HEK293T (cell line): ENCODE results near the gene SLC10A7.

ENCODE experiments used
- BHLHE40 ChIP-seq: fragments of 450-650 bp; IDR thresholded peaks from 2 replicates; pipeline ENCODE4 v1.6.1; 2016; ENCODE audit warnings: mild to moderate bottlenecking, moderate library complexity, borderline replicate concordance
- CTBP1 ChIP-seq: fragments of 450-650 bp; IDR thresholded peaks from 2 replicates; pipeline ENCODE4 v1.6.1; 2016; ENCODE audit warnings: borderline replicate concordance
- FOXA1 ChIP-seq: fragments of 450-650 bp; IDR thresholded peaks from 2 replicates; pipeline ENCODE4 v1.6.1; 2016; ENCODE audit warnings: mild to moderate bottlenecking
- FOXK2 ChIP-seq: fragments of 450-650 bp; IDR thresholded peaks from 2 replicates; pipeline ENCODE4 v1.6.1; 2016; ENCODE audit warnings: mild to moderate bottlenecking
- FOXM1 ChIP-seq: fragments of 450-650 bp; IDR thresholded peaks from 2 replicates; pipeline ENCODE4 v1.6.1; 2017; ENCODE audit warnings: mild to moderate bottlenecking, borderline replicate concordance
- HDGF ChIP-seq: fragments of 450-650 bp; IDR thresholded peaks from 2 replicates; pipeline ENCODE4 v1.6.1; 2017; ENCODE audit warnings: antibody characterized with exemption, borderline replicate concordance
- NFRKB ChIP-seq: fragments of 450-650 bp; IDR thresholded peaks from 2 replicates; pipeline ENCODE4 v1.6.1; 2016; ENCODE audit warnings: mild to moderate bottlenecking, moderate library complexity
- SP1 ChIP-seq: fragments of 450-650 bp; IDR thresholded peaks from 2 replicates; pipeline ENCODE4 v1.6.1; 2017
- SUZ12 ChIP-seq: fragments of 450-650 bp; IDR thresholded peaks from 2 replicates; pipeline ENCODE4 v1.6.1; 2016; ENCODE audit warnings: mild to moderate bottlenecking
- TARDBP ChIP-seq: fragments of 450-650 bp; IDR thresholded peaks from 2 replicates; pipeline ENCODE4 v1.6.1; 2016
- TF ChIP-seq, protein P1 (sequence below): fragments of 450-650 bp; IDR thresholded peaks from 2 replicates; pipeline ENCODE4 v1.6.1; 2016

DNA sequence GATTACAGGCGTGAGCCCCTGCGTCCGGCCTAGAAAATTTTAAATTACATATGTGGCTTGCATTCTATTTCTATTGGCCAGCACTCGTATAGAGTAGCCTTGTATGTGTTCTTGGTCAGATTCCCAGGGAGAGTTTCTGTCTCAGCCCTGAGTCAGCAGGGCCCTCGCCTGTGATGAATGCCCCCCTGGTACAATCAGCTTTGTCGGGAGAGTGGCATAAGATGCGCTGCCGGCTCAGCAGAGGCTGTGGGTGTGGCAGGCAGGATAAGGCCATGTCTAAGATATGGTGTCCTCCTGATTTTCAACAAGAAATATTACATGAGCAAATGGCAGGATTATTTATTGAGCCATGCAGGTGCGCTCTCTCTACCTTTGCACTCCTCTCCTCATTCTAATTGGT, 309.0 kb downstream of the SLC10A7 start:
- TF ChIP-seq CTBP1 (no peak), HDGF (no peak), TARDBP (no peak), SUZ12 (no peak), FOXA1 (no peak), BHLHE40 (no peak), FOXK2 (no peak), NFRKB (no peak), SP1 (no peak), FOXM1 (no peak)
- TF ChIP-seq, protein P1, sequence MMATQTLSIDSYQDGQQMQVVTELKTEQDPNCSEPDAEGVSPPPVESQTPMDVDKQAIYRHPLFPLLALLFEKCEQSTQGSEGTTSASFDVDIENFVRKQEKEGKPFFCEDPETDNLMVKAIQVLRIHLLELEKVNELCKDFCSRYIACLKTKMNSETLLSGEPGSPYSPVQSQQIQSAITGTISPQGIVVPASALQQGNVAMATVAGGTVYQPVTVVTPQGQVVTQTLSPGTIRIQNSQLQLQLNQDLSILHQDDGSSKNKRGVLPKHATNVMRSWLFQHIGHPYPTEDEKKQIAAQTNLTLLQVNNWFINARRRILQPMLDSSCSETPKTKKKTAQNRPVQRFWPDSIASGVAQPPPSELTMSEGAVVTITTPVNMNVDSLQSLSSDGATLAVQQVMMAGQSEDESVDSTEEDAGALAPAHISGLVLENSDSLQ: no peak
